IMR-90 (cell line): Measurements from ENCODE around the gene FAM111A. TPM values are rescaled to one million over a fixed set of nuclear protein-coding genes. Genes with fewer than 3 reads are reported as not detected.

ENCODE experiments used
- ATAC-seq: fragments of 200-7000 bp; cut with Tn5 transposase; 2 replicates; pipeline ENCODE4 v1.9.1; 2020; ENCODE audit warnings: low read depth, mild to moderate bottlenecking, moderate library complexity
- BruUV-seq: library from RNA; stranded (reverse); fragments of 400-500 nt; replicated peaks from 2 replicates; lab custom pipeline; 2021; lab: Mats Ljungman, UMichigan
- CTCF ChIA-PET: fragments of 300-600 bp; formaldehyde crosslinking; extraction: SDS; loops from one replicate; lab custom pipeline; 2021; ENCODE audit warnings: antibody characterized with exemption; lab: Yijun Ruan, JAX
- POLR2A ChIA-PET: fragments of 300-600 bp; sonication (Branson Sonifier 250); formaldehyde crosslinking; loops from one replicate; lab custom pipeline; 2022; ENCODE audit warnings: antibody characterized with exemption; ENCODE audit not compliant: unreplicated experiment; lab: Charles Lee
- DNase-seq: peaks from one replicate; pipeline ENCODE4 v3.0.0; 2013
- H2AFZ ChIP-seq: replicated peaks from 2 replicates; pipeline ENCODE3; 2013; ENCODE audit warnings: low read length, mild to moderate bottlenecking; ENCODE audit not compliant: poor library complexity
- H2AK5ac ChIP-seq: 2 replicates; pipeline ENCODE4 v1.6.1; 2013; ENCODE audit warnings: low read depth, low read length, inconsistent platforms
- H2AK9ac ChIP-seq: replicated peaks from 2 replicates; pipeline ENCODE3; 2013; ENCODE audit warnings: mild to moderate bottlenecking, low read depth, low read length, moderate library complexity; ENCODE audit not compliant: poor library complexity
- H2BK120ac ChIP-seq: 2 replicates; pipeline ENCODE4 v1.6.1; 2013; ENCODE audit warnings: low read depth, low read length, inconsistent platforms
- H2BK15ac ChIP-seq: 3 replicates; pipeline ENCODE4 v1.6.1; 2013; ENCODE audit warnings: low read depth, low read length, inconsistent platforms
- H2BK20ac ChIP-seq: 2 replicates; pipeline ENCODE4 v1.6.1; 2013; ENCODE audit warnings: low read depth, mild to moderate bottlenecking, inconsistent platforms, low read length, moderate library complexity
- H2BK5ac ChIP-seq: 2 replicates; pipeline ENCODE4 v1.6.1; 2013; ENCODE audit warnings: mild to moderate bottlenecking, low read depth, low read length, inconsistent platforms; ENCODE audit not compliant: poor library complexity, severe bottlenecking
- H3K14ac ChIP-seq: replicated peaks from 2 replicates; pipeline ENCODE4 v1.6.1; 2013; ENCODE audit warnings: low read depth, low read length, inconsistent platforms
- H3K18ac ChIP-seq: 2 replicates; pipeline ENCODE4 v1.6.1; 2013; ENCODE audit warnings: low read depth, low read length, control low read depth
- H3K23ac ChIP-seq: 2 replicates; pipeline ENCODE4 v1.6.1; 2013; ENCODE audit warnings: low read depth, low read length, inconsistent platforms
- H3K27ac ChIP-seq: 2 replicates; pipeline ENCODE4 v1.5.1; 2013; ENCODE audit warnings: mild to moderate bottlenecking, control low read depth, low read length; ENCODE audit not compliant: insufficient read depth
- H3K27me3 ChIP-seq: 2 replicates; pipeline ENCODE4 v1.6.1; 2013; ENCODE audit warnings: low read length; ENCODE audit not compliant: control insufficient read depth, insufficient read depth
- H3K36me3 ChIP-seq: 2 replicates; pipeline ENCODE4 v1.6.1; 2013; ENCODE audit warnings: low read length, mixed read lengths; ENCODE audit not compliant: control insufficient read depth, insufficient read depth
- H3K4ac ChIP-seq: 2 replicates; pipeline ENCODE4 v1.6.1; 2013; ENCODE audit warnings: low read depth, low read length, inconsistent platforms
- H3K4me1 ChIP-seq: 2 replicates; pipeline ENCODE4 v1.6.1; 2013; ENCODE audit warnings: low read length, mixed read lengths; ENCODE audit not compliant: control insufficient read depth, insufficient read depth
- H3K4me2 ChIP-seq: 2 replicates; pipeline ENCODE4 v1.6.1; 2013; ENCODE audit warnings: low read depth, mild to moderate bottlenecking, control low read depth, low read length, moderate library complexity
- H3K4me3 ChIP-seq: 2 replicates; pipeline ENCODE4 v1.5.1; 2013; ENCODE audit warnings: low read depth, mild to moderate bottlenecking, control low read depth, low read length, moderate library complexity; ENCODE audit not compliant: insufficient read depth
- H3K56ac ChIP-seq: 2 replicates; pipeline ENCODE4 v1.6.1; 2013; ENCODE audit warnings: low read length, inconsistent platforms; ENCODE audit not compliant: insufficient read depth; ENCODE audit errors: extremely low read depth
- H3K79me1 ChIP-seq, 2 experiments: 2 replicates each; pipeline ENCODE4 v1.6.1; 2013; ENCODE audit warnings: low read length in 2 of 2, inconsistent platforms in 1 of 2, low read depth in 1 of 2
- H3K9ac ChIP-seq: 2 replicates; pipeline ENCODE4 v1.6.1; 2013; ENCODE audit warnings: low read depth, low read length, control low read depth
- H3K9me1 ChIP-seq: 2 replicates; pipeline ENCODE4 v1.6.1; 2013; ENCODE audit warnings: low read length, inconsistent platforms; ENCODE audit not compliant: insufficient read depth
- H3K9me3 ChIP-seq: 2 replicates; pipeline ENCODE4 v1.6.1; 2013; ENCODE audit warnings: low read length; ENCODE audit not compliant: control insufficient read depth, insufficient read depth
- H4K20me1 ChIP-seq: 2 replicates; pipeline ENCODE4 v1.6.1; 2013; ENCODE audit warnings: low read length, inconsistent platforms; ENCODE audit not compliant: insufficient read depth
- H4K5ac ChIP-seq: 2 replicates; pipeline ENCODE4 v1.6.1; 2013; ENCODE audit warnings: mild to moderate bottlenecking, low read depth, low read length, control low read depth
- H4K8ac ChIP-seq, 2 experiments: 2 replicates each; pipeline ENCODE4 v1.6.1; 2013; ENCODE audit warnings: low read depth in 2 of 2, low read length in 2 of 2, control low read depth in 1 of 2, inconsistent platforms in 1 of 2
- H4K91ac ChIP-seq: 2 replicates; pipeline ENCODE4 v1.6.1; 2013; ENCODE audit warnings: low read depth, low read length, inconsistent platforms; ENCODE audit not compliant: insufficient read depth
- BHLHE40 ChIP-seq: fragments of 150-350 bp; IDR thresholded peaks from 2 replicates; pipeline ENCODE4 v1.6.1; 2016; ENCODE audit warnings: mild to moderate bottlenecking, low read depth, low read length
- WGBS, 2 experiments: methylation state at CpG; one replicate each; pipeline versions ENCODE4 v1.1.5 to v1.1.7; 2013; ENCODE audit warnings: missing lambda C conversion rate in 2 of 2; ENCODE audit not compliant: insufficient read length in 1 of 2; ENCODE audit errors: extremely low coverage in 2 of 2; 5-methylcytosine and 5-hydroxymethylcytosine counted together
- dilution Hi-C: fragments of 300-500 bp; cut with HindIII; formaldehyde crosslinking; loops from one replicate; pipeline ENCODE4 v1.14.3; 2018; ENCODE audit warnings: low sequenced_read_pairs; ENCODE audit not compliant: unreplicated experiment
- in situ Hi-C: fragments of 300-500 bp; cut with MboI; formaldehyde crosslinking; loops from 3 replicates; pipeline ENCODE4 v1.14.3; 2019; ENCODE audit warnings: low sequenced_read_pairs, inconsistent platforms, mixed read lengths
- intact Hi-C: fragments of 100-400 bp; cut with micrococcal nuclease; formaldehyde crosslinking; loops from 2 replicates; pipeline ENCODE4 v1.10.0; 2022
- polyA plus RNA-seq, 3 experiments: library from polyadenylated mRNA; depleted of rRNA; stranded (reverse); fragments of >200 nt; gene quantifications; 2 replicates each; pipeline ENCODE4 v1.2.3, GENCODE V29; 2012; ENCODE audit warnings: low replicate concordance in 1 of 3
- total RNA-seq: library from RNA; depleted of rRNA; stranded (reverse); fragments of >200 nt; gene quantifications from 2 replicates; pipeline ENCODE4 v1.2.3, GENCODE V29; 2012
- TF ChIP-seq, protein P1 (sequence below): fragments of 150-350 bp; IDR thresholded peaks from 2 replicates; pipeline ENCODE4 v1.6.1; 2016; ENCODE audit warnings: low read depth, mild to moderate bottlenecking, low read length, moderate library complexity, borderline replicate concordance

Gene FAM111A
- total and polyA plus RNA-seq, 2 of the 4 experiments (the other 2 are of a cell fraction) = 19.9 to 36.4 TPM

DNA sequence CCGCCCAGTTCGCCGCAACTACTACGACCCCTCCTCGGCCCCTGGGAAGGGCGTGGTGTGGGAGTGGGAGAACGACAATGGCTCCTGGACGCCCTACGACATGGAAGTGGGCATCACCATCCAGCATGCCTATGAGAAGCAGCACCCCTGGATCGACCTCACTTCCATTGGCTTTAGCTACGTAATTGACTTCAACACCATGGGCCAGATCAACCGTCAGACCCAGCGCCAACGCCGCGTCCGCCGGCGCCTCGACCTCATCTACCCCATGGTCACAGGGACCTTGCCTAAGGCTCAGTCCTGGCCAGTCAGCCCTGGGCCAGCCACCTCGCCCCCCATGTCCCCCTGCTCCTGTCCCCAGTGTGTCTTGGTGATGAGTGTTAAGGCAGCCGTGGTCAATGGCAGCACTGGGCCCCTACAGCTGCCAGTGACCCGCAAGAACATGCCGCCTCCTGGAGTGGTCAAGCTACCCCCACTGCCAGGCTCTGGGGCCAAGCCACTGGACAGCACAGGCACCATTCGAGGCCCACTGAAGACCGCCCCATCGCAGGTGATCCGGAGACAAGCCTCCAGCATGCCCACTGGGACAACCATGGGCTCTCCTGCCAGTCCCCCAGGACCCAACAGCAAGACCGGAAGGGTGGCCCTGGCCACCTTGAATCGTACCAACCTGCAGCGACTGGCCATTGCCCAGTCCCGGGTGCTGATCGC is 39.2 kb downstream of the FAM111A start:
- ATAC-seq (no peak), DNase-seq (no peak)
- Histone ChIP-seq H4K91ac (no peak overlapping the region), H2AK5ac (no peak overlapping the region), H4K8ac (no peak overlapping the region), H4K5ac (no peak overlapping the region), H2AK9ac (no peak overlapping the region), H2BK5ac (no peak overlapping the region), H3K56ac (no peak overlapping the region), H2BK20ac (no peak overlapping the region), H3K79me1 (peaks cover 0 to 11% of the 10 kb centered on the region in 2 experiments; a peak in 2 of 4 replicates), H3K27me3 (no peaks in the 10 kb centered on the region), H3K4me2 (no peak overlapping the region), H3K14ac (no peak overlapping the region), H3K23ac (no peak overlapping the region), H3K4me3 (no peak overlapping the region), H3K9me3 (no peaks in the 10 kb centered on the region), H3K9ac (no peak overlapping the region), H3K18ac (no peak overlapping the region), H3K4ac (no peak overlapping the region), H3K4me1 (peaks cover 15% of the 10 kb centered on the region; the same call in 1 of the 2 replicates), H2AFZ (no peak overlapping the region), H2BK15ac (no peak overlapping the region), H3K9me1 (peaks cover 11% of the 10 kb centered on the region), H4K20me1 (0 out of 2 replicates have a peak, but pooled peaks cover 4% of the 10 kb centered on the region), H3K36me3 (peaks cover 22% of the 10 kb centered on the region), H3K27ac (no peak overlapping the region), H2BK120ac (no peak overlapping the region)
- in situ Hi-C loops = no loop called here
- POLR2A ChIA-PET = no interaction called here
- whole genome bisulfite sequencing, 2 experiments = 94% methylated on average over 6 of the region's 33 CpGs; no CpG with 5 or more reads in 1 of the 2 experiments
- no TSS peak for BruUV-seq
- TF ChIP-seq BHLHE40 = no peak
- TF ChIP-seq, protein P1, sequence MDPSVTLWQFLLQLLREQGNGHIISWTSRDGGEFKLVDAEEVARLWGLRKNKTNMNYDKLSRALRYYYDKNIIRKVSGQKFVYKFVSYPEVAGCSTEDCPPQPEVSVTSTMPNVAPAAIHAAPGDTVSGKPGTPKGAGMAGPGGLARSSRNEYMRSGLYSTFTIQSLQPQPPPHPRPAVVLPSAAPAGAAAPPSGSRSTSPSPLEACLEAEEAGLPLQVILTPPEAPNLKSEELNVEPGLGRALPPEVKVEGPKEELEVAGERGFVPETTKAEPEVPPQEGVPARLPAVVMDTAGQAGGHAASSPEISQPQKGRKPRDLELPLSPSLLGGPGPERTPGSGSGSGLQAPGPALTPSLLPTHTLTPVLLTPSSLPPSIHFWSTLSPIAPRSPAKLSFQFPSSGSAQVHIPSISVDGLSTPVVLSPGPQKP = no peak
- dilution Hi-C loops = no loop called here
- intact Hi-C loops = no loop called here
- CTCF ChIA-PET = no interaction called here
